GM10266 (cell line): ENCODE data around the gene PHIP.

Experiments
- DNase-seq: peaks from one replicate; pipeline ENCODE4 v3.0.0; 2012; ENCODE audit errors: extremely low spot score
- CTCF ChIP-seq: IDR thresholded peaks from 2 replicates; pipeline ENCODE4 v1.5.1; 2012; ENCODE audit warnings: mild to moderate bottlenecking, low read depth; ENCODE audit not compliant: control insufficient read depth, insufficient read depth; ENCODE audit errors: missing control alignments

PHIP gene

GRCh38 chr6:79001415-79001814 is 76.6 kb downstream of the PHIP start:
- TF ChIP-seq CTCF, result no peak
- no peak for DNase-seq

DNA sequence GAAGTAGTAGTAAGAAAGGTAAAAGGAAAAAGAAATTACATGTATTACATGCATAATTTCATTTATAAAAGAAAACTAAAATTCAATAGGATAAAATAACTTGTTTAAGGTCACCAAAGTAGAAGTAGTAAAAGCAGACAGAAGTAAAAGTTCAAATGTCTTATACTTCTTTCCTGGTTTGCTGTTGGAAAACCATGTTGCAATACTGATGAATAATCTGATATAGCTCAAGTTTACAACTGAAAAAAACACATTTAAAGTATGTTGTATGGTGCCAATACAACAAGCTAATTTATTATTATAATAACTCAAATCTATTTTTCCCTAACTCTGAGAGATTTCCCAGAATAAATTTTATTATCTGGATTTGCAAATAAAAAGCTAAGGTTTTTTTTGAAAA is 78.3 kb downstream of the PHIP start:
- TF ChIP-seq CTCF, result no peak
- no peak for DNase-seq

- TF ChIP-seq CTCF, result no peak
- no peak for DNase-seq
These were observed 82.1 kb downstream of the PHIP start for GRCh38 chr6:78995946-78996345.

DNA sequence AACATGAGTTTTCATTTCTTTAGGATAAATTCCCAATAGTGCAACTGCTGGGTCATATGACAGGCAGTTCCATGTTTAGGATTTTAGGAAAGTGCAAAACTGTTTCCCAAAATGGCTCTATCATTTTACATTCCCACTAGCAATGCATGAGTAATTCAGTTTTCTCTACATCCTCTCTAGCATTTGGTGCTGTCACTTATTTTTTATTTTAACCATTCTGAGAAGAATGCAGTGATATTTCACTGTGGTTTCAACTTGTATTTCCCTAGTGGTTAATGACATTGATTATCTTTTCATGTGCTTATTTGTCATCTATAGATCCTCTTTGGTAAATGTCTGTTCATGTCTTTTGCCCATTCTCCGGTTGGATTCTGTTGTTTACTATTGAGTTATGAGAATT is 82.7 kb downstream of the PHIP start:
- no peak for TF ChIP-seq CTCF
- no peak for DNase-seq

- no peak for DNase-seq
- TF ChIP-seq CTCF, result no peak
These were observed 84.1 kb downstream of the PHIP start for GRCh38 chr6:78993955-78994354.

DNA sequence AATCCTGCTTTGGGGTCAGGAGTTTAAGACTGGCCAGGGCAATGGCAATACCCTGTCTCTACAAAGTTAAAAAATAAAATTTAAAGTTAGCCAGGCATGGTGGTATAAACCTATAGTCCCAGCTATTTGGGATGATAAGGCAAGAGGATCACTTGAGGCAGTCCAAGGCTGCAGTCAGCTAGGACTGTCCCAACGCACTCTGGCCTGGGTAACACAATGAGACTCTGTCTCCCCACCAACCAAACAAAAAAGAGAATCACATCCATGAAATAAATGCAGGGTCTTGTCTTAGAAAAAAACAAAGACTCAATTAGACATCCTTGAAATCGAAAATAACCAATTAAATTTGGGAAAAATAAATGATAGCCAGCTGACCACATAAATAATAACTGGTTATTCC is 88.9 kb downstream of the PHIP start:
- TF ChIP-seq CTCF, result no peak
- no peak for DNase-seq

- TF ChIP-seq CTCF, result no peak
- DNase-seq, result no peak
These were observed 91.9 kb downstream of the PHIP start for GRCh38 chr6:78986161-78986560.
